NCI-H2196 treated with DMSO at 0.1 percent for 48 hours (cell line): ENCODE data around the gene TNFAIP2.
"Not testable (repeated sequence)": the region's sequence is repeated elsewhere in the genome, so short reads cannot be mapped to it uniquely, and the experiment has no call there.

Experiments used
- DNase-seq: peaks from one replicate; lab custom pipeline; 2025; ENCODE audit not compliant: unreplicated experiment; lab: John Stamatoyannopoulos, UW

The TNFAIP2 gene

DNA sequence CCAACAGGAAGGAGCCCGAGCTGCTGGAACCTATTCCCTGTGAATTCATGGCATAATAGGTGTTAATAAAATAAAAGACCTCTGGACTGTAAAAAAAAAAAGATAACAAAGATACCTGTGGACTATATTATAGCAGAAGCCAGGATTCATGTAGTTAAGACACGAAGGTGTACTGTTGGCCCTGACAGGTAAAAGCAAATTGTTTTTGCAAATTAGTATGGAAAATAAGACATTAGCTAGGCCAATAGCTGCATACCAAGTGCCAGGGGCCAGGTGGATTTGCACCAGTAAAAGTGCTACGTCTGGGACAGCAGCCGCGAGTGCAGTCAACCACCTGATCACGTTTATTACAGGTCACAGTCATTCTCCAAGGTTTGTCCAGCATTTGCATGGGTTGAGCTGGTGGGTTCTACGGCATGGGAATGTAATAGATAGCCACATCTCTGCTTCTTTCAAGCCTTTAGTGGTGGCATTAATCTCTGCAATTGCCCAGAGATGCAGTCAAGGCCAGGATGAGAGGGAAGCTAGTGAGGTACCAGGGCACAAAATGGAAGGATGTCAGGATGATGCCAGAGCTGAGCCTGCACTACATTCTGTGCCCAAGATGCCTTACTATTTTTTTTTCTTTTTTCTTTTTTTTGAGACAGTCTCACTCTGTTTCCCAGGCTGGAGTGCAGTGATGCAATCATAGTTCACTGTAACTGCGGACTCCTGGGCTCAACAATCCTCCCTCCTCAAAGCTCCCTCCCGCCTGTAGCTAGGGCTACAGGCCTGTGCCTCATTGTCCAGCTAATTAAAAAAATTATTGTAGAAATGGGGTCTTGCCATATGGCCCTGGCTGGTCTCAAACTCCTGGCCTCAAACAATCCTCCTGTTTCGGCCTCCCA, 26.3 kb downstream of the TNFAIP2 start:
- DNase-seq: no peak

DNA sequence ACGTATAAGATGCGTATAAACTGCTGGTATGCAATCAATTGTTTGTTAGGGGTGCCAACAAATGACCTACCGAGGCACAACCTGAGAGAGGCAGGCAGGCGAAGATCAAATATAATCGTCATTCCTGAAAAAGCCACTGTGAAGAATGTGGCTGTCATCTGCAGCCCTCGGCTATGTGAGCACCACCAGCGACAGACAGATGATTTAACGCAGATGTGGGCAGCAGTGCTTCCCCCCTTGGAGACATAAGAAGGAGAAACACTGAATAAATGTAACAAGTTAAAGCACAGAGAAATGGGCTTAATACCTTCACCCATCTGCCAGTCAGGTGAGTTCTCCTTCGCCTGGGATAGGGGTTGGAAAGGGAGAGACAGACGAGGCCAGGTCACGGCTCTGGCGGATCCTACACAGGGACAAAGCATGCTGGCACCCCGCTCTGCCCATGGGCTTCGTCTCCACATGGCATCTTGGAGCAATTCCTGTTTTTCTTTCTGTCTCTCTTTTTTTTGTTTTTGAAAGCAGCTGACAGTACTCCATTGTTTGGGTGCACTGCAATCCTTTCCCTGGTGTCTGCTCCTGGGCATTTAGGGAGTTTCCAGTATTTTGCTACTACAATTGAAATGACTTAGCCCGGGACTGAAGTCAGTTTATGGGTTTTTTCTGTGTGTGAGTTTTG, 28.1 kb downstream of the TNFAIP2 start:
- no peak for DNase-seq

DNA sequence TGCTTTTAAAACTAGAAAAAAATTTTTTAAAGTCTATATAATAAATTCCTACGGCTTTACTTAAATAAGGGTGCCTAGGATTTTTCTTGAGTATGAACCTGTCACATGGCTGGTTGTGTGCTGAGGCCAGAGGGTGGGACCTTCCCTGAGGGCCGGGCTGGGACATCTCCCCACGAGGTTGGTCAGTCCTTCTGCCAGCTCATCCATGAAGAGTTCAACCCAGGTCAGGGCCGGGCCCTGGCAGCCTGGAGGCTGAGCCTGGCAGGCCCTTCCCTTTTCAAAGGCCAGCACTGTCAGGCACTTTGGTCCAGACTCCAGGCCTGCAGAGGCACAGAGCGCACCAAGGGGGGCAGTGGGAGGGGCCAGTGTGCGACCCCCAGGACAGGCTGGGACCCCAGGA, 31.7 kb downstream of the TNFAIP2 start:
- DNase-seq: peak; percentile 9

DNA sequence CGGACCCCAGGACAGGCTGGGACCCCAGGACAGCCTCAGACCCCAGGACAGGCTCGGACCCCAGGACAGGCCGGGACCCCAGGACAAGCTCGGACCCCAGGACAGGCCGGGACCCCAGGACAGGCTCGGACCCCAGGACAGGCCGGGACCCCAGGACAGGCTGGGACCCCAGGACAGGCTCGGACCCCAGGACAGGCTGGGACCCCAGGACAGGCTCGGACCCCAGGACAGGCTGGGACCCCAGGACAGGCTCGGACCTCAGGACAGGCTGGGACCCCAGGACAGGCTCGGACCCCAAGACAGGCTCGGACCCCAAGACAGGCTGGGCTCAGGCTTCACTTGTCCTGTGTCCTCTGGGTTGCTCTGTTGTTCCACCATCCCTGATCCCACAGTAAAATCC, 32.2 kb downstream of the TNFAIP2 start:
- not testable (repeated sequence) for DNase-seq

DNA sequence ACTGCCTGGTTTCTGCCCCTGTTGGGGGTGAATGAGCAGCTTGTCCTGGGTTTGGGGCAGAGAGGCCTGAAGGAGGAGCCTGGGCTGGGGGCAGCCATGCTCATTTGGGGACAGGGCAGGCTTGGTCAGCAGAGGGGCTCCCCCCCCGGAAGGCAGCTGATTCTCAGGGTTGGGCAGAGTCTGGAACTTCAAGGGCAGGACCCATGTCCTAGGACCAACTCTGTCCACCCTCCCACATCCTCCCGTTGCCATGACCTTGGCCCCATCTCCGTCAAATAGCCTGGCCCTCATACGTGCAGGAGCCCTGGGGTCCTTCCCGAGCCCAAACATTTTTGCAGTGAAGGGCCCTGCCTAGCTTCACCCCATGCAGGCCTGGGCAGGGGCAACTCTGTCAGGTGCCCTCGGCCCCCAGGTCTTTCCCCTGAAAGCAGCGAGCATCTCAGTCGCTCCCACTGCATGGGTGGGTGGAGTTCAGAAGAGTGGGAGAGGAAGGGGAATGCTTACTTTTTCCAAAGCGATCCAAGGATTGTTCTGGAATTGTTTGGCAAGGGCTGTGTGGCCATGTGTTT, 32.6 kb downstream of the TNFAIP2 start:
- no peak for DNase-seq

DNA sequence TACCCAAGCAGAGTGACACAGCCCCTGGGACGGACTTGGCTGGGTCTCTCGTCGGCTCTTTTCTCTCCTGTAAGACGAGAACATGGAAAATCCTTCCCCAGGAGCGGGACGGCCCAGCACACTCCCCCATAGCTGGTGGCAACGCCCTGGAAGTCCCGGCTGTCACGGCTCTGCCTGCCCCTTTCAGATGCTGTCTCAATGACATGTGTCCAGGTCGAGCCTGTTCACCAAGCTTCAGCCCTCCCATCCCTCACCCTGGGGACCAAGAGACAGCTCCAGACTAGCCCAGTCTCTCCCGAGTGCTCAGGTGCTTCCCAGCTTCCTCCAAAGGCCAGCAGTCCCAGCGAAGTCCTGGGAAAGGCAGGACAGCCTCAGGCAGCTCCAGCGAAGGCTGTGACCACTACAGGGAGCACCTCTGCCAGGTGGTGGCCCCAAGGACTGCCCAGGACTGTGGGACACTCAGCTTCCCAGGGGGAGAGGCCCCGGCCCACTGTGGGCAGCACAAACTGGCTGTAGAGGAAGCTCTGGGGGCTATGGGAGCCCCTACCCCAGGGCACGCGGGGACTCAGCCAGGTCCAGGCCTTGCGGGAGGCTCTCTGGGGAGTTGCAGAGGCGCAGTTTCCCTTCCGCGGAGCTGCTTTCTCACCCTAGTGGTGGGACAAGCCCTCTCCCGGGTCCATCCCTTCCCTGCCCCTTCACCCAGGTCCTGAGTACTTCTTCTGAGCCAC, 33.6 kb downstream of the TNFAIP2 start:
- DNase-seq: no peak

DNA sequence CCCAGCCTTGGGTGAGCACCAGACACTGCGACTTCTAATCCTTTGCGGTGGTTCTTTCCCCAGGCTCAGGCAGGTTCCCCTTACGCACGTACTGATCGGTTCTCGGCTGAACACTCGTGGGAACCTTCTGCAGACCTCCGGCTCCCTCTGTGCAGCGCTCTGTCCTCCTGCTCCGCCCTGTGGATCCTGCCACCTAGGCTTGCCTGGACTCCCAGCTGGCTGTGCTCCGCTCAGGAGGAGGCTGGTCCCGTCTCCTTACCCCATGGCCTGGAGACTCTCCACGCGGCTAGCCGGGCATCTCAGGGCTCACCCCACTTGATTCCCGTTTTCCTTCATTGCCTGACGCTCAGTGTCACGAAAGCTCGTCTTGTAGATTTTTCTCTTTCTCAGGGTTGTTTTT, 34.7 kb downstream of the TNFAIP2 start:
- no peak for DNase-seq

DNA sequence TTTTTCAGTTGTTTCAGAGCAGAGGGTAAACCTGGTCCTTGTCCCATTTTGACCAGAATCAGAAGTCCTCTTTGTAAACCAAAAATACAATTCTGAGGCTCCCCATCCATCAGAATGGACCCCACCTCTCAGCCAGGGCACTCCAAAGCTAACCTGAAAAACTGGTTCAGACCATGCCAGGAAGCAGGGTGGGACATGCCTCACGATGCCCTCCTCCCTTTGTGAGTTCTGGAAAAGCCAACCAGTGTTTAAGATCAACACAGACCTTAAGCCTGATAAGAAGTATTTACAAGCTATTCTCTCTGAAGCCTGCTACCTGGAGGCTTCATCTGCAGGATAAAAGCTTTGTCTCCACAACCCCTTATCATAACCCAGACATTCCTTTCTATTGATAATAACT, 35.4 kb downstream of the TNFAIP2 start:
- no peak for DNase-seq

DNA sequence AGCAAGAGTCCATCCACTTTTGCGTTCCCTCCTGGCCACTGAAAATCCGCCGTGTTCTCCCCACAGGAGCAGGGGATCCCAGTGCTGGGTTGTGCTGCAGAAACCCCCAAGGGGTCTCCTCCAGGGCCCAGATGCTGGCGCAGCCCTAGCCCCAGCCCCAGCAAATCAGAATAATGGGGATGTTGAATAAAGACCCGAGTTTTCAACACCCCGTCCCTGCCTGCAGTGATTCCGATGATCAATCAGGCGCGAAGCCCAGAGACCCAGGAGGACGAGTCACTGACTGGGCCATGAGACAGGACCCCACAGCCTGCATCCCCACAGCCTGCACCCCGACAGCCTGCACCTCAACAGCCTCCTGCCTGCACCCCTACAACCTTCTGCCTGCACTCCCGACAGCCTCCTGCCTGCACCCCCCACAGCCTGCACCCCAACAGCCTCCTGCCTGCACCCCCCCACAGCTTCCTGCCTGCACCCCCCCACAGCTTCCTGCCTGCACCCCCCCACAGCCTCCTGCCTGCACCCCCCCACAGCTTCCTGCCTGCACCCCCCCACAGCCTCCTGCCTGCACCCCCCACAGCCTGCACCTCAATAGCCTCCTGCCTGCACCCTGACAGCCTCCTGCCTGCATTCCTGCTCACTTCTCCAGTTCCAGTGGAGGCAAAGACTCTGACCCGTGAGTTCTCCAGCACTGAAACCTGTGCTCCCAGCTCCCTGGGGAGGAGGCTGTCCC, 37.2 kb downstream of the TNFAIP2 start:
- no peak for DNase-seq

DNA sequence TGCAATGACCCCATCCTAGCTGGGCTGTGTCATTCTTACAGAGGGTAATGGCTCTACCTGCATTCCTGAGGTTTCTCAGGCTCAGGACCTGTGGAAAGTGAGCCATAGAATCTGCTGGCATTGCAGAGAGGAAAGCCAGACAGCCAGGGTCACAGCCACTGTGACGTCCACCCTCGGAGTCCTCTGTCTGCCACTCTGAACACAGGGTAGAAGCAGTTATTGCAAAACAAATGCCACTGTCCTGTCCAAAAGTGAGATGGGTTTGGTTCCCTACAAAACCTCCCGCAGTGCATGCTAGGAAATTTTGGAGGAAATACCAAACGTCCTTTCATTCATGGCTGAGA, 37.8 kb downstream of the TNFAIP2 start:
- DNase-seq: no peak

DNA sequence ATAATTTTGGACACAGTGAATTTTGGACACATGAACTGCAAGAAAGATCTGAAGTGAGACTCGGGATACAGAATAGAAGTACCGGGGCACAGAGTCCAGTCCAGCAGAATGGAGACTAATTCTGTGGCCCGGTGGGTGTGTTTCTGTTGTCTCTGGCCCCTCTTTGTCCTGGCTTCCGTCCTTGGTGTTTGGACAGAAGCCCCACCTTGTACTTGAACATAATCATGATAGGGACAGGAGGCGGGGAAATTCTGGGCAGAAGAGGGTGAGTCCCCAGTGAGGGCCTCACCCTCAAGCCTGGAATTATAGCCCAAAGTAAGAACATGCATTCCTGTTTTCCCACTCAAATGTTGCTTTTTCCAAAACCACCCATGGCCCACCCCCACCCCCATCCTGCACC, 39.9 kb downstream of the TNFAIP2 start:
- no peak for DNase-seq

DNA sequence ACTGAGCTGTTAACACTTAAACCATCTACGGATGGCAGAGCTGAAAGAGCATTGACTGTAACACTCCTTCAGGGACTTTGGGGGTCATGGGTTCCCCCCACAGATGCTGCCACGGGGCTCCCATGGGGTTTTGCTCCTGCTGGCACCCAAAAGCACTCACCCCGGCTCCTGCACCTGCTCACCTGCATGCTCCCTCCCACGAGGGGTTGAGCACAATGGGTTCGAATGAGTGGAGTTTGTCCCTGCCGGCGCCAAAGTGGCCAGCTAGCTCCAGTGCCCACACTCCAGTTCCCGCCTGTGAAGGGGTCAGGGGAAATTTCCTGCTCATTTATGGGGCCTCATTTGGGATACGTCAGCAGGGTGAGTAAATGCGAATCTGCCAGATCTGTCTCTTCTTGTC, 40.7 kb downstream of the TNFAIP2 start:
- no peak for DNase-seq

DNA sequence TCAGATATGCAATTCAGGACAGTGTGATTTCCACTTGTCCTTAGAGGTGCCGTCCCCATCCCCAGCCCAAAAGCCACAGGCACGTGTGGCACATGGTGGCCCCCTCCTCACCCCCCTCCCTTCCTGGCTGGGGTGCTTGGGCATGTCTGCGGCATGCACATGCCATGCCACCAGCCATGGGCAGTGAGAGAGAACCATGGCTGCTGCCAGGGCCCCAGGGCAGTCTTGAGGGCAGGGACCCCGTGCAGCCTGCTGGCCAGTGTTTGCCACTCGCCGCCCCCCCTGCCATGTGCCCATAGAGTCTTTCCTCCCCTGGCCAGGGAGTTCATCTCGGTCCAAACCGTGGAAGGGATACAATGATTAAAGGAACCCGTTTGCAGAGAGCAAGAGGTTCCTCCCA, 41.5 kb downstream of the TNFAIP2 start:
- DNase-seq: no peak

DNA sequence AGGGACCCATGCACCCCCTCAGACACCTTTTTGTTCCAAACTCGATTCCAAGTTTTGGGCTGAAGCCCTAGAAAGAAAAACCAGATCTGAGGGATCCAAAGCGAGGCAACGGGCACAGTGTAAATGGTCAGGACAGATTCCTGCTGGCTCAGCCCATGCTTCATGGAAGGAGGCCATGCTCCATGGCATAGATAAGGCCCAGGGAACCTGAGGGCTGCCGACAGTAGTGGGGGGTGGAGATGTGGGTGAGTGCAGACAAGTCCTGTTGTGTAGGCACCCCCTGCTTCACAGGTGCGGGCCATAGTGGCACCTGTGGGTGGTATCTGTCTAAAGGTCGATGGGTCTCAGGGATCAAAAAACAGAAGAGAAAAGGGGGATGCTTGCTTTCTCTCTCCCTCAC, 42.1 kb downstream of the TNFAIP2 start:
- DNase-seq: no peak

DNA sequence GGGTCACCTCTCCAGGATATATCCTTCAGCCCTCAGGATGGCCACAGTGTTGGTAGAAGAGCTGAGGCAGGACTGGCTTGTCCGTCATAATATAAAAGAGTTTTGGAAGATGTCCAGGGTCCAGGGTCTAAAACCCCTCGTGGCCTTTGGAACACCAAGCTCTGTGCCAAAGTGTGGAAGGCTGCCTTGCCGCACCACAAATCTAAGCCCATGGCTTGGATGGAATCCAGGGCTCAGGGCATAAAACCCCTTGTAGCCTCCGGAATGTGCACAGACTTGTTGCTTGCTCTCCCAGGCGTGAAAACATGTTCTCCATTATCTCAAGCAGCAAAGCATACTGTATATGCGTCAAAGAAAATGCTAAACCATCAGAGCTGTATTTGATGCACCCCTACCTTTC, 46.7 kb downstream of the TNFAIP2 start:
- DNase-seq: no peak

DNA sequence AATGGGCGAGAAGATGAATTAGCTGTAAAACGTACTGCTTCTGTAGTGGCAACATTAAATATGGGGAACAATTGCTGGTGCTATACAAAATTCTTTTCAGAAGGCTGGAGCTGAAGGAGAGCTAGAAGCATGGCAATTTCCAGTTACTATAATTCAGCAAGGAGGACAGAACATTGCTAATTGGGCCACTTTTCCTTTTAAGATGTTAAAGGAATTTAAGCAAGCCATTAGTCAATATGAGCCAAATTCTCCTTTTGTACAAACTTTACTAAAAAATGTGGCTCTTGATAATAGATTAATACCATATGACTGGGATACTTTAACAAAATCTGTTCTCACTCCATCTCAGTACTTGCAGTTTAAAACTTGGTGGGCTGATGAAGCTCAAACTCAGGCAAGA, 47.9 kb downstream of the TNFAIP2 start:
- DNase-seq: not testable (repeated sequence)

DNA sequence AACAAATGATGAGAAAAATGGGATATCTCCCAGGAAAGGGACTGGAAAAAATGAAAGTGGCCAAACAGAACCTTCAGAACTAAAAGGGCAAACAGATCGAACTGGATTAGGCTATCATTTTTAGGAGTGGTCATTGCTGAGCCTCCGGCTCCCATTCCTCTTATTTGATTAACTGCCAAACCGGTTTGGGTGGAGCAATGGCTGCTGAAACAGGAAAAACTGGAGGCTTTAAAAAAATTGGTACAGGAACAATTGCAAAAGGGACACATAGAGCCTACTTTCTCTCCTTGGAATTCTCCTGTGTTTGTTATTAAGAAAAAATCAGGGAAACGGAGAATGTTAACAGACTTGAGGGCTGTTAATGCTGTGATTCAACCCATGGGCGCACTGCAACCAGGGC, 49.7 kb downstream of the TNFAIP2 start:
- DNase-seq: no peak

DNA sequence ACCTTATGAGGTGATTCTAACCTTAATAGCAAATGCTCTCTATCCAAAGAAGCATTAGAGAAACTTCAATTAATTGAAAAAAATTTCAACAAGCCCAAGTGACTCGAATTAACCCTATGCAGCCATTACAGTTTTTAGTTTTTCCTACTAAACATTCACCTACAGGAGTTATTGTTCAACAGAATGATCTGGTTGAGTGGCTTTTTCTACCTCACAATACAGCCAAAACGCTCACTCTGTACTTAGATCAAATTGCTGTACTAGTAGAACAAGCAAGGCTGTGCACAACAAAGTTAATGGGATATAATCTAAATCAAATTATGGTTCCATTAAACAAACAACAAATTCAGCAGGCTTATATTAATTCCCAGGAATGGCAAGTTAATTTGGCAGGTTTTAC, 50.6 kb downstream of the TNFAIP2 start:
- DNase-seq: not testable (repeated sequence)

DNA sequence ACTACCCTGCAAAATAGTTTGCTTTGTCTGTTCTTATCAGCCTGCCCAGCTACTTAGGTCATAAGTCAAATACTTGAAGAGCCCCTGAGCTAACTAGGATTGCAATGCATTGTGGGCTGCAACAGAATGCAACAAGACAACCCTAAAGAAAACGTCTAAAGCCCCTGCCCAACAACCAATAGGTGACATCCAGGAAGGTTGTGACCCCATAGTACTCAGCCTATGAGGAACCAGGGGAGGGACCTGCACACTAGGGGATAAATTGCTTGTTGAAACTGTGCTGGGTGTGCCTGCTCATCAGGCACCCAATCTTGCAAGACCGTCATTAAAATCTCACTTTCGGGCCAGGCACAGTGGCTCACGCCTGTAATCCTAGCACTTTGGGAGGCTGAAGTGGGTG, 52.9 kb downstream of the TNFAIP2 start:
- DNase-seq: not testable (repeated sequence)

DNA sequence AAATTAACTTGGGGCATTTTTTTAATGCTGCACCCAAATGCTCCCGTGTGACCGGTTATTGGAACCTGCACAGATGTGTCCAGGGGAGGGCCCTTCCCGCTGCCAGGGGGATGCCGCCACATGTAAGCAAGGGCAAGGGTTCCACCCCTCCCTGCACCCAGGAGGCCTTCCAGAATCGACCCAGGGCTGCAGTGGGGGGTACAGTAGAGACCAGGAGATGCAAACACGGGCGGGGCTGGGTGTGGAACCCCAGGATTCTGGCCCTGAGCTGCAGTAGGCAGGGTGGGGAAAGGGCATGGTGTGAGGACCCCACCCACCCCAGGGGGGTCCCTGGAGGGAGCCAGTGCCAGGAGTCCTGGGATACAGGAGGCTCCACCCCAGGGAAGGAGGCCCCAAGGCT, 54.1 kb downstream of the TNFAIP2 start:
- no peak for DNase-seq

DNA sequence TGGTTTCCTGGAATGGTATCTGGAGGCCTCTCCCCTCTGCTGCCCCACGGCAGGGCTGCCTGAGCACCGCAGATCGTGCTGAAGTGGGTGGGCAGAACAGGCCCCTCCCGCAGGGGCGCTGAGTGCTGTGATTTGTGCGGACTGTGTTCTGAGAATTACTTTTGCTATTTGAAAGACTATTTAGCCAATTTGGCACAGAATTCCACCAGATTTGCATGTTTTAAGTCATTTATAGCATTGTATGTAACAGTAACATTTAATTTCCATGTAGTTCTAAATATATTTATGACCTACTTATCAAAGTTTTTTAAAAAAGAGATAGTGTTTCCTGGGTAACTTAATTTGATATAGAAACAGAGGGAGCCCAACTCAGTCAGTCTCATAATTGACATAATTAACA, 55.3 kb downstream of the TNFAIP2 start:
- no peak for DNase-seq
